Activated T-helper 17 cell treated with anti-CD3 and anti-CD28 coated beads, Interleukin-2, amount 50 U/mL, for 72 hours (primary cell): ENCODE data around the gene MYCBP. TPM values are rescaled to one million over a fixed set of nuclear protein-coding genes. Genes with fewer than 3 reads are reported as not detected.
"Not testable (repeated sequence)": the region's sequence is repeated elsewhere in the genome, so short reads cannot be mapped to it uniquely, and the experiment has no call there.

Source experiments
- ATAC-seq: fragments of 150-1000 bp; cut with Tn5 transposase; replicated peaks from 2 replicates; pipeline ENCODE4 v1.10.0; 2021; ENCODE audit warnings: mild to moderate bottlenecking, moderate library complexity
- H3K27ac Mint-ChIP-seq: one replicate; pipeline ENCODE4 v1.8.0; 2022; ENCODE audit warnings: mixed read lengths
- H3K27me3 Mint-ChIP-seq: one replicate; pipeline ENCODE4 v1.8.0; 2022; ENCODE audit warnings: mixed read lengths
- H3K36me3 Mint-ChIP-seq: one replicate; pipeline ENCODE4 v1.8.0; 2022; ENCODE audit warnings: low read depth, mild to moderate bottlenecking, mixed read lengths
- H3K4me1 Mint-ChIP-seq: one replicate; pipeline ENCODE4 v1.8.0; 2022; ENCODE audit warnings: mixed read lengths
- H3K4me3 Mint-ChIP-seq: one replicate; pipeline ENCODE4 v1.8.0; 2022; ENCODE audit warnings: mild to moderate bottlenecking, mixed read lengths
- H3K9me3 Mint-ChIP-seq: one replicate; pipeline ENCODE4 v1.8.0; 2022; ENCODE audit warnings: mixed read lengths
- total RNA-seq, 2 donors: library from RNA; stranded (reverse); gene quantifications; one replicate each; pipeline ENCODE4 v1.2.3, GENCODE V29; 2022

The MYCBP gene
- 10 to 100 TPM; 15.5 to 40.5 TPM for total RNA-seq

GRCh38 chr1:38873027-38873969 is at the start of gene MYCBP:
MYCBP (minus strand) TSS chr1:38873348; CDS start chr1:38873305, 43 bp downstream.
- Mint-ChIP-seq H3K27ac (peak within 1 kb of the TSS; percentile 73), H3K4me1 (peaks cover 13% of the 10 kb centered on the region), H3K36me3 (peaks cover 12% of the 10 kb centered on the region), H3K9me3 (no peaks in the 10 kb centered on the region), H3K27me3 (no peaks in the 10 kb centered on the region), H3K4me3 (peak within 1 kb of the TSS; percentile 82)
- ATAC-seq, result peak; percentile 100

DNA sequence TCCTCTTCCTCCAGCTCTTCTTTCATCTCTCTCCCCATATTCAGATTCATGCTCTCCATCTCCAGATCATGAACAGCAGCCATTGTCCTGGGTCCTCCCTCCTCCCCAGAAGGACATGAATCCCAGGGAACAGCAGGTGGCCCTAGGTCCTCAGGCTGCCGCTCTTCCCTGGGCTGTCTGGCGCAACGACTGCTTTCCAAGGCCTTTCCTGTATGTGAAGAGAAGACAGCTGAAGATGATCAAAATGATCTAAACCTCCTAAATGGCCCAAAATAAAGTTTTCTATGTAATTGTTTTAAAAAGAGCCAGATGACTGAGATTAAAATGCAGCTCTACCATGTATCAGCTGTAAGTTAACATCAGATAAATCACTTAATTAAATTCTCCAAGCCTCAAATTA is 46.0 kb upstream of the MYCBP start:
- no peaks in the 10 kb centered on the region for H3K36me3 Mint-ChIP-seq
- peaks cover 5% of the 10 kb centered on the region for H3K4me1 Mint-ChIP-seq
- peak overlapping the region; percentile 64 for H3K27ac Mint-ChIP-seq
- H3K4me3 Mint-ChIP-seq, result no peak overlapping the region
- no peaks in the 10 kb centered on the region for H3K9me3 Mint-ChIP-seq
- H3K27me3 Mint-ChIP-seq, result no peaks in the 10 kb centered on the region
- ATAC-seq, result no peak

GRCh38 chr1:38918568-38918967 is 45.4 kb upstream of the MYCBP start:
- H3K4me1 Mint-ChIP-seq, result peaks cover 5% of the 10 kb centered on the region
- no peaks in the 10 kb centered on the region for H3K9me3 Mint-ChIP-seq
- no peak overlapping the region for H3K4me3 Mint-ChIP-seq
- peak overlapping the region; percentile 64 for H3K27ac Mint-ChIP-seq
- no peak for ATAC-seq
- H3K36me3 Mint-ChIP-seq, result no peaks in the 10 kb centered on the region
- no peaks in the 10 kb centered on the region for H3K27me3 Mint-ChIP-seq

GRCh38 chr1:38917772-38918171 is 44.6 kb upstream of the MYCBP start:
- Mint-ChIP-seq H3K4me3 (no peak overlapping the region), H3K27ac (no peak overlapping the region), H3K36me3 (no peaks in the 10 kb centered on the region), H3K27me3 (no peaks in the 10 kb centered on the region), H3K9me3 (no peaks in the 10 kb centered on the region), H3K4me1 (peaks cover 5% of the 10 kb centered on the region)
- no peak for ATAC-seq

DNA sequence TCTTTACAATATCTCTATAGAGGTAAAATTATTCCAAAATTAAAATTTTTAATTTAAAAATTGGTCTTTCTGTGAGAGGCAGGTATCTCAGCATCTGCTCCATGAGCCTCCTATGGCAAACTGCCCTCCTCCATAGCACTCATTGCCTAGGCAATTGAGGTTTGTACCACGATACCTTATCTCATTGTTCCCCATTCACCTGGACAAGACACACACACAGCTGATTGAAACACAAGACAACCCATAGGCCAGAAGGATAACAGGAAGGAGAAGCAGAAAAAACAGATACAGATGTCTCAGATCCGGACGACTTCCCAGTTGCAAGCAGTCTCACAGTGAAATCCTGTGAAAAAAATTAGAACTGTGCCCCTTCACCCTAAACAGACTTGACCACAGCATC is 44.2 kb upstream of the MYCBP start:
- no peaks in the 10 kb centered on the region for H3K36me3 Mint-ChIP-seq
- peaks cover 5% of the 10 kb centered on the region for H3K4me1 Mint-ChIP-seq
- no peaks in the 10 kb centered on the region for H3K27me3 Mint-ChIP-seq
- H3K4me3 Mint-ChIP-seq, result no peak overlapping the region
- H3K9me3 Mint-ChIP-seq, result no peaks in the 10 kb centered on the region
- H3K27ac Mint-ChIP-seq, result no peak overlapping the region
- ATAC-seq, result no peak

GRCh38 chr1:38915352-38915948 is 42.3 kb upstream of the MYCBP start:
- no peaks in the 10 kb centered on the region for H3K9me3 Mint-ChIP-seq
- peak overlapping the region; percentile 52 for H3K27ac Mint-ChIP-seq
- H3K4me3 Mint-ChIP-seq, result no peak overlapping the region
- H3K36me3 Mint-ChIP-seq, result no peaks in the 10 kb centered on the region
- peaks cover 5% of the 10 kb centered on the region for H3K4me1 Mint-ChIP-seq
- no peaks in the 10 kb centered on the region for H3K27me3 Mint-ChIP-seq
- ATAC-seq, result peak; percentile 83

GRCh38 chr1:38914908-38915307 is 41.8 kb upstream of the MYCBP start:
- H3K27me3 Mint-ChIP-seq, ATAC-seq, H3K4me1 Mint-ChIP-seq, H3K4me3 Mint-ChIP-seq, H3K36me3 Mint-ChIP-seq, H3K9me3 Mint-ChIP-seq: not testable (repeated sequence)
- peak overlapping the region; percentile 52 for H3K27ac Mint-ChIP-seq

DNA sequence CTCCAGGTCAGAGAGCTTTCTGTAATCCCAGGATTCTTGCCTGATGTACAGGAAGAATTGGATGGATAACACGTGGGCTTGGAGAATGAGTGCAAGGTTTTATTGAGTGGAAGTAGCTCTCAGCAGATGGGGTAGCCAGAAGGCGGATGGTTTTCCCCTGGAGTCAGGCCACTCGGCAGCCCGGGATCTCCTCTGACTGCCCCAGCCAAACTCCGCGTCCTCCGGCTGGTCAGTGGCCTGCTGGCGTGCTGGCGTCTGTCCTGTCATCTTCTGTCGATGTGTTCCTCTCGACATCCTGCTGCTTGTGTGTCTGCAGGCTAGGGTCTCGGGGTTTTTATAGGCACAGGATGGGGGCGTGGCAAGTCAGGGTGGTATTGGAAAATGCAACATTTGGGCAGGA is 35.7 kb upstream of the MYCBP start:
- Mint-ChIP-seq H3K27ac (no peak overlapping the region), H3K9me3 (peaks cover 3% of the 10 kb centered on the region), H3K4me1 (no peaks in the 10 kb centered on the region), H3K27me3 (no peaks in the 10 kb centered on the region), H3K4me3 (no peak overlapping the region), H3K36me3 (no peaks in the 10 kb centered on the region)
- ATAC-seq, result no peak

- Mint-ChIP-seq H3K4me3 (no peak overlapping the region), H3K27ac (no peak overlapping the region), H3K36me3 (no peaks in the 10 kb centered on the region), H3K9me3 (peaks cover 3% of the 10 kb centered on the region), H3K4me1 (no peaks in the 10 kb centered on the region), H3K27me3 (no peaks in the 10 kb centered on the region)
- no peak for ATAC-seq
Measured at GRCh38 chr1:38905985-38906384, 32.8 kb upstream of the MYCBP start.

- H3K36me3 Mint-ChIP-seq, result no peaks in the 10 kb centered on the region
- H3K4me1 Mint-ChIP-seq, result no peaks in the 10 kb centered on the region
- H3K9me3 Mint-ChIP-seq, result no peaks in the 10 kb centered on the region
- H3K4me3 Mint-ChIP-seq, result no peak overlapping the region
- H3K27ac Mint-ChIP-seq, result no peak overlapping the region
- H3K27me3 Mint-ChIP-seq, result no peaks in the 10 kb centered on the region
- ATAC-seq, result no peak
Measured at GRCh38 chr1:38899560-38899959, 26.4 kb upstream of the MYCBP start.

GRCh38 chr1:38898653-38899230 is 25.6 kb upstream of the MYCBP start:
- no peak for ATAC-seq
- Mint-ChIP-seq H3K4me3 (no peak overlapping the region), H3K4me1 (no peaks in the 10 kb centered on the region), H3K27ac (no peak overlapping the region), H3K36me3 (no peaks in the 10 kb centered on the region), H3K9me3 (no peaks in the 10 kb centered on the region), H3K27me3 (no peaks in the 10 kb centered on the region)

- no peaks in the 10 kb centered on the region for H3K36me3 Mint-ChIP-seq
- H3K27me3 Mint-ChIP-seq, result no peaks in the 10 kb centered on the region
- no peak for ATAC-seq
- no peaks in the 10 kb centered on the region for H3K9me3 Mint-ChIP-seq
- no peaks in the 10 kb centered on the region for H3K4me1 Mint-ChIP-seq
- no peak overlapping the region for H3K27ac Mint-ChIP-seq
- no peak overlapping the region for H3K4me3 Mint-ChIP-seq
Measured at GRCh38 chr1:38896169-38896568, 23.0 kb upstream of the MYCBP start.

GRCh38 chr1:38892976-38893375 is 19.8 kb upstream of the MYCBP start:
- no peaks in the 10 kb centered on the region for H3K9me3 Mint-ChIP-seq
- no peak for ATAC-seq
- H3K36me3 Mint-ChIP-seq, result no peaks in the 10 kb centered on the region
- H3K27me3 Mint-ChIP-seq, result no peaks in the 10 kb centered on the region
- H3K27ac Mint-ChIP-seq, result no peak overlapping the region
- H3K4me1 Mint-ChIP-seq, result no peaks in the 10 kb centered on the region
- no peak overlapping the region for H3K4me3 Mint-ChIP-seq

- no peak overlapping the region for H3K4me3 Mint-ChIP-seq
- H3K9me3 Mint-ChIP-seq, result no peaks in the 10 kb centered on the region
- H3K36me3 Mint-ChIP-seq, result no peaks in the 10 kb centered on the region
- no peak overlapping the region for H3K27ac Mint-ChIP-seq
- ATAC-seq, result no peak
- no peaks in the 10 kb centered on the region for H3K4me1 Mint-ChIP-seq
- no peaks in the 10 kb centered on the region for H3K27me3 Mint-ChIP-seq
Measured at GRCh38 chr1:38891753-38892152, 18.6 kb upstream of the MYCBP start.

GRCh38 chr1:38889589-38889988 is 16.4 kb upstream of the MYCBP start:
- Mint-ChIP-seq H3K36me3 (no peaks in the 10 kb centered on the region), H3K27ac (no peak overlapping the region), H3K27me3 (no peaks in the 10 kb centered on the region), H3K4me1 (no peaks in the 10 kb centered on the region), H3K4me3 (no peak overlapping the region), H3K9me3 (no peaks in the 10 kb centered on the region)
- ATAC-seq, result no peak
